G401 (cell line): Measurements from ENCODE around the gene KRT13. TPM values are rescaled to one million over a fixed set of nuclear protein-coding genes. Genes with fewer than 3 reads are reported as not detected.
"Not testable (repeated sequence)": the region's sequence is repeated elsewhere in the genome, so short reads cannot be mapped to it uniquely, and the experiment has no call there.

Experiments used
- DNase-seq: peaks from one replicate; pipeline ENCODE4 v3.0.0-alpha.2; 2015; ENCODE audit warnings: low spot score
- in situ Hi-C: cut with HindIII; loops from 2 replicates; pipeline ENCODE4 v1.10.0; 2016; ENCODE audit warnings: low sequenced_read_pairs, mixed read lengths
- total RNA-seq: library from RNA; depleted of rRNA; stranded (reverse); fragments of >200 nt; shearing (Covaris generic); gene quantifications from 2 replicates; pipeline ENCODE4 v1.2.3, GENCODE V29; 2014; rRNA removed

KRT13 gene
- not detected in 2 replicates for total RNA-seq

- DNase-seq = no peak
- in situ Hi-C loops = no loop called here
Observed at GRCh38 chr17:41505007-41505808, at the start of gene KRT13. TSS of gene KRT13 (minus strand) at chr17:41505612. CDS start at chr17:41505550, 62 bp downstream.

DNA sequence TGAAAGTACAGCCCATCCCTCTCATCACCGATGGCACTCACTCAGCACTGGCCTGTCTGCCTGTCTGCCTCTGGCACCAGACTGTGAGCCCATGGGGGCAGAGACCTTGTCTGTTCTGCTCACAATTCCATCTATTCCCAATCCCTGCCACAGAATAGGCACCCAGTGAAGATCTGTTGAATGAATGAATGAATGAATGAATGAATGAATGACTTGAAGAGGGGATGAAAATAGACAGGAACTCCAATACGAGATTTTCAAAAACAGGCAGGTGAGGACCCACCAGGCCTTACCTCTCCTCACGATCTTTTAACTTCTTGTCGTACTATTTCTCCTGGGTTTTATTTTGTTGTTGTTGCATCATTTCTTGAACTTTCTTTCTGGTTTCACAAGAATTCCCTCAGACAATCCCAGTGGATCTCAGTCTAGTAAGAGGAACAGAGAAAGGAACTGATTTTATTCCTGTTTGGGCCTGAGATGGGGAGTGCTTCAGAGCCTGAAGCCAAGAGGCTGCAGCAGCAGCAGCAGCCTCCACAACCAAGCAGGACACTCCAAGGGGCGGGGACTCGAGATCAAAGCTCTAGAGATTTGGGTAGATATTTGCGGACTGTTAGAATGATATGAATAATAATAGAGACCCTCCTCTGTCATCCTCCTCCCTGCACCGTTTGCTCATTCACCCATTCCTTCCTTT is 48.7 kb upstream of the KRT13 start:
- no peak for DNase-seq
- in situ Hi-C loops = no loop called here

- no peak for DNase-seq
- in situ Hi-C loops = no loop called here
Observed at GRCh38 chr17:41553176-41553575, 47.8 kb upstream of the KRT13 start.

DNA sequence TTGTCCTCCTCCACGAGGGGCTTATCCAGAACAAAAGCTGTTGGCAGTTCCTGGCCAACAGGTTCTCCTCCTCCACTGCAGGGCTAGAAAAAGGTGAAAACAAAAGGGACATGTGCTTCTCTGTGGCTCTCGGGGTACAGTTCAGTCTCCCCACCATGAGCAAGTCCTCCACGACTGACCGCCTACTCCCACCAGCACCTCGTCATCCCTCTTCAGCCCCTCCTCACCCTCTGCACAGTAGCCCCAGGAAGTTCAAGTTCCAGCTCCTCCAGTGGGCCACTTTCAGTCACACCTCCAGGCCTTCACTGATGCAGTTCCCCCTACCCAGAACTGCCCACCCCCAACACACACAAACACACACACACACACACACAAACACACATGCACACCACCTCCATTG is 47.0 kb upstream of the KRT13 start:
- in situ Hi-C loops = no loop called here
- no peak for DNase-seq

GRCh38 chr17:41551365-41551764 is 46.0 kb upstream of the KRT13 start:
- DNase-seq = no peak
- in situ Hi-C loops = no loop called here

DNA sequence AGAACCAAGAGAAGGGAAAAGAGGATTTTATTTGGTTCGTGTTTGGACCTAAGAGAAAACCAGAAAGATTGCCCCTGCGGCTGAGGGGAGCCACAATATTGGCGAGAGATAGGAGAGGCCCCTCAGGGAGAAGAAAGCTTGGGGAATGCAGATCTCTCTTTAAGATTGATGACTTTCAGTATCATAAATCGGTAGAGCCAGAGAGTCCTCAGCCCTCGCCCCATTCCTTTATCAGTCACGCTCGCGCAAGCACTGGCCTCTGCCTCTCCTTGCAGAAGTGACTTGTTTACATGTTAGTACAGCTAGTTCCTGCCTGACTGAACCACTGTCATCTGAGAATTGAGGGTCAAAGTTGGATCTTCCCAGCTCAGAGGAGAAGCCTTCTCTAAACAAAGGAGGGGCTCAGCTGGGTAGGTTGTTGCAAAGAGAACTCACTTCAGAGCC is 44.2 kb upstream of the KRT13 start:
- in situ Hi-C loops = no loop called here
- no peak for DNase-seq

DNA sequence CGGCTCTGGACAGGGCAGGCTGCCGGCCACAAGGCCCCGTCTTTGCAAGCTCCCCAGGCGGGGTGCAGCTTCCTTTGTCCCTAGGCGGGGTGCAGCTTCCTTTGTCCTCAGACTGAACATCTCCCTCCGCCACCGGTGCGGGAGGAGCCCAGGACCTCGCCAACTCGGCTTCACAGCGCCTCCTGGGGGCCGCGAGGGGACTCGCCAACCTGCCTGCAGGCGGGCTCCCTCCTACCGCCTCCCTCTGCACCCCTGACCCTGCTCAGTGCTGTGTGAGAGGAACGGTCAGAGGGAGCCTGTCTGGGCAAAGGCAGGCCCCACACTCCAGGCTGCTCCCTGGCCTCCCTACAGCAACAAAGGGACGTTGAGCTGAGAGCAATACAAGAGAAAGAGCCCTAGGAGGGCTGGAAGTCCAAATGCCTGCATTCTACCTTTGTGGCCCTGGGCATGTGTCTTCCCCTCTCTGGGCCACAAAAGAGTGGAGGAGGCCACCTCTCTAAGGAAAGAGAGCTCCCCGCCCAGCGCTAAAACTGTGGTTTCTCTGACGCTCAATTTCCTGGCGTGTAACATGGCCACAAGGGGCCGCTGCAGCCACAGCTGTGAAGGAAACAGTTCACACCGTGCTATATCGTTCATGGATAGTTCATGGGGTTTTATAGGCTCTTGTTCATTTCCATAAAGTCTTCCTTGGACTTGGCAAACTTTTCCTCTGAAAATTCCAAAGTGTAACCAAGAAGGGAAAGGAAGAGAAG is 43.6 kb upstream of the KRT13 start:
- DNase-seq = peak; percentile 83
- in situ Hi-C loops = no loop called here

GRCh38 chr17:41547921-41548843 is 42.8 kb upstream of the KRT13 start:
- DNase-seq = no peak
- in situ Hi-C loops = no loop called here

GRCh38 chr17:41547378-41547841 is 42.0 kb upstream of the KRT13 start:
- in situ Hi-C loops = no loop called here
- no peak for DNase-seq

GRCh38 chr17:41546819-41547218 is 41.4 kb upstream of the KRT13 start:
- in situ Hi-C loops = no loop called here
- no peak for DNase-seq

- in situ Hi-C loops = no loop called here
- DNase-seq = no peak
Observed at GRCh38 chr17:41545829-41546410, 40.5 kb upstream of the KRT13 start.

DNA sequence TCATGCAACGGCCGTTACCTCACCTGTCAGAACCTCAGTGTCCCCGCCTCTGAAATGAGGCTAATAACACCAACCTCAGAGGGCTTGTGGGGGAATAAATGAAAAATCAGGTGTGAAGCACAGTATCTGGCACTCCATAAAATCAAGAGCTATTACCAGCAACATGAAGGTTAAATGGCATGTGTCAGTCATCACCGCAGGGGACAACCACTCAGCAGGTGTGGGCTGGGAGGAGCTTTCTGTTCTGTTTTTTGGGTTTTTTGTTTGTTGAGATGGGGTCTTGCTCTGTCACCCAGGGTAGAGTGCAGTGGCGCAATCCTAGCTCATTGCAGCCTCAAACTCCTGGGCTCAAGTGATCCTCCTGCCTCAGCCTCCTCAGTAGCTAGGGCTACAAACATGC is 39.5 kb upstream of the KRT13 start:
- DNase-seq = no peak
- in situ Hi-C loops = no loop called here

- in situ Hi-C loops = no loop called here
- DNase-seq = no peak
Observed at GRCh38 chr17:41544491-41544892, 39.1 kb upstream of the KRT13 start.

DNA sequence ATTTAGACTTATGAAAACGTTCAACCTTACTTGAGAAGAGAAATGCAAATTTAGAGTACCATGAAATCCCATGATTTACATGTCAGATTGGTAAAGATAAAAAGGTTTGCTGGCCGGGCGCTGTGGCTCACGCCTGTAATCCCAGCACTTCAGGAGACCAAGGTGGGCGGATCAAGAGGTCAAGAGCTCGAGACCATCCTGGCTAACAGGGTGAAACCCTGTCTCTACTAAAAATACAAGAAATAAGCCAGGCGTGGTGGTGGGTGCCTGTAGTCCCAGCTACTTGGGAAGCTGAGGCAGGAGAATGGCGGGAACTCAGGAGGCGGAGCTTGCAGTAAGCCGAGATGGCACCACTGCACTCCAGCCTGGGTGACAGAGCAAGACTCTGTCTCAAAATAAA is 37.4 kb upstream of the KRT13 start:
- DNase-seq, in situ Hi-C loops: not testable (repeated sequence)

- DNase-seq = no peak
- in situ Hi-C loops = no loop called here
Observed at GRCh38 chr17:41542357-41542756, 36.9 kb upstream of the KRT13 start.

GRCh38 chr17:41540921-41541625 is 35.7 kb upstream of the KRT13 start:
- in situ Hi-C loops = no loop called here
- no peak for DNase-seq

GRCh38 chr17:41539979-41540701 is 34.7 kb upstream of the KRT13 start:
- in situ Hi-C loops = no loop called here
- no peak for DNase-seq
